HG03442 (cell line): ENCODE measurements around the gene TTYH1.
"Not testable (repeated sequence)": the region's sequence is repeated elsewhere in the genome, so short reads cannot be mapped to it uniquely, and the experiment has no call there.

Experiments
- ATAC-seq: cut with Tn5 transposase; IDR thresholded peaks from one replicate; pipeline ENCODE4 v1.9.1; 2021; ENCODE audit warnings: mild to moderate bottlenecking, moderate library complexity; ENCODE audit not compliant: unreplicated experiment

The TTYH1 gene

GRCh38 chr19:54415208-54415900, at the start of gene TTYH1:
Gene TTYH1 (plus strand): TSS chr19:54415464. CDS start chr19:54415553, 89 bp downstream.
- ATAC-seq = no peak

GRCh38 chr19:54365798-54366197, 49.5 kb upstream of the TTYH1 start:
- not testable (repeated sequence) for ATAC-seq

DNA sequence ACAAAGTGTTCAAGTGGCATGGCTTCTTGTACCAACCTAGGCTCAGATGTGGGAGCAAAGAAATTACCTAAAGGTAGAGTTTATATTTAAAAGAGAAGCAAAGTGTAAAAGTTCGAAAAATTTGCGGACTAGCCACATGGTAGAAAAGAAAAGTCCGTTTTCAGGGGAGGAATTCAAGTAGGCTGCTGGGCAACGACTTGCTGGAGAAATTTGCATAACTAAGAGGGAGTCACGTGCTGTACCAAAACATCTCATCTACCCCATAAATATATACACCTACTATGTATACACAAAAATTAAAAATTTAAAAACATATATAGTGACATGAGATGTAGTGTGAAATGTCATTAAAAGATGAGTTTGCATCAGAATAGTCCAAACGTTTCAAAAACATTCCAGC, 48.5 kb upstream of the TTYH1 start:
- ATAC-seq = no peak

GRCh38 chr19:54369082-54369687, 46.1 kb upstream of the TTYH1 start:
- ATAC-seq = no peak

GRCh38 chr19:54369688-54370433, 45.4 kb upstream of the TTYH1 start:
- not testable (repeated sequence) for ATAC-seq

GRCh38 chr19:54370434-54370796, 44.8 kb upstream of the TTYH1 start:
- not testable (repeated sequence) for ATAC-seq

GRCh38 chr19:54371453-54371852, 43.8 kb upstream of the TTYH1 start:
- ATAC-seq = not testable (repeated sequence)

- ATAC-seq = no peak
These were observed 41.3 kb upstream of the TTYH1 start for GRCh38 chr19:54373781-54374631.

- ATAC-seq = not testable (repeated sequence)
These were observed 39.9 kb upstream of the TTYH1 start for GRCh38 chr19:54375181-54375938.

DNA sequence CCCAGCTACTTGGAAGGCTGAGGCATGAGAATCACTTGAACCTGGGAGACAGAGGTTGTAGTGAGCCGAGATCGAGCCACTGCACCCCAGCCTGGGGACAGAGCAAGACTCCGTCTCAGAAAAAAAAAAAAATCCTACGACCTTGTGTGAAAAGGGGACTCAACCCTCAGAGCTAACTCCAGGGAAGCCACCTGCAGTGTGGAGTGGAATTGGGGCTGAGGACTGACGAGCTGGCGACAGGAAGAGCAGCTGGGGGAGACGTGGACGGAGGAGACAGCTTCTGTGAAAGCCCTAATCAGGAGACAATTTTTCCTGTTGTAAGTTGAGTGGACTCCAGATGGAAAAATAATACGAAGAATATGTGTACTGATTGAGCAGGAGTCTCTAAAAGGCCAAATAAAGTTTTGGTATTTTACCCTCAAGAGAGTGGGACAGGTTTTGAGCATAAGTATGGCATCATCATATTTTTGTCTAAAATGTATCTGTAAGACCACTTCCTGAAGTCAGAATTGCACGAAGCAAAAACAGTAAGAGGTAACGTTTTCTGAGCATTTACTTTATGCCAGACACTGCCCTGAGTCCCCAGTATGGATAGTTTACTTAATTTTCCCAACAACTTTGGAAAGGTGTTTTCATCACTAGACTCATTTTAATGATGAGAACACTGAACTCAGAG, 38.5 kb upstream of the TTYH1 start:
- no peak for ATAC-seq

GRCh38 chr19:54379187-54379678, 36.0 kb upstream of the TTYH1 start:
- no peak for ATAC-seq

- ATAC-seq = no peak
These were observed 34.4 kb upstream of the TTYH1 start for GRCh38 chr19:54380897-54381296.

DNA sequence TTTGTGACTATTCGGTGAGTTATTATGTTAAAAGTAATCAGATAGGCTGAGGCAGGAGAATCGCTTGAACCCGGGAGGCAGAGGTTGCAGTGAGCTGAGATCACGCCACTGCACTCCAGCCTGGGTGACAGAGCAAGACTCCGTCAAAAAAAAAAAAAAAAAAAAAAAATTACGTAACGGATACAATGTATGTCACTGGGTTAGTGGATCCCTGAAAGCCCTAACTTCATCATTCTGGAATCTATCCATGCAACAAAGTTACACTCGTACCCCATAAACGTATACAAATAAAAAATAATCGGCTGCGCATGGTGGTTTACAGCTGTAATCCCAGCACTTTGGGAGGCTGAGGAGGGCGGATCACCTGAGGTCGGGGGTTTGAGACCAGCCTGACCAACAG, 33.2 kb upstream of the TTYH1 start:
- ATAC-seq = not testable (repeated sequence)

DNA sequence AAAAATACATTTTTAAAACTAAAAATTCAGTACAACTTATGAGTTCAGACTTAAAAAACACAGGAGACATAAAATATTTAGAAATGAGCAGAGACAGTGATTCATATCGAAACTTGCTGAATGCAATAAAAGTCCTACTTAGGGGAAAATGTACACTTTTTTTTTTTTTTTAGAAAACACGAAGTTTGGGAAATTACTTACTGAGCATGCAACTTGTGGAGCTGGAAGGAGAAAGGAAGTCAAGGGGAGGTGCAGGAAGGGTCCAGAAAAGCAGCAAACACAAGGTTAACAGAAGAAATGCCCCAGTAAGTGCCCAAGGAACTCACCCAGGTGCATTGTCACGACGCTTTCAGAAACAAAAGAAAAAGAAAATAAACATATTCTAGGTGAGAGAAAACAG, 31.9 kb upstream of the TTYH1 start:
- ATAC-seq = no peak

DNA sequence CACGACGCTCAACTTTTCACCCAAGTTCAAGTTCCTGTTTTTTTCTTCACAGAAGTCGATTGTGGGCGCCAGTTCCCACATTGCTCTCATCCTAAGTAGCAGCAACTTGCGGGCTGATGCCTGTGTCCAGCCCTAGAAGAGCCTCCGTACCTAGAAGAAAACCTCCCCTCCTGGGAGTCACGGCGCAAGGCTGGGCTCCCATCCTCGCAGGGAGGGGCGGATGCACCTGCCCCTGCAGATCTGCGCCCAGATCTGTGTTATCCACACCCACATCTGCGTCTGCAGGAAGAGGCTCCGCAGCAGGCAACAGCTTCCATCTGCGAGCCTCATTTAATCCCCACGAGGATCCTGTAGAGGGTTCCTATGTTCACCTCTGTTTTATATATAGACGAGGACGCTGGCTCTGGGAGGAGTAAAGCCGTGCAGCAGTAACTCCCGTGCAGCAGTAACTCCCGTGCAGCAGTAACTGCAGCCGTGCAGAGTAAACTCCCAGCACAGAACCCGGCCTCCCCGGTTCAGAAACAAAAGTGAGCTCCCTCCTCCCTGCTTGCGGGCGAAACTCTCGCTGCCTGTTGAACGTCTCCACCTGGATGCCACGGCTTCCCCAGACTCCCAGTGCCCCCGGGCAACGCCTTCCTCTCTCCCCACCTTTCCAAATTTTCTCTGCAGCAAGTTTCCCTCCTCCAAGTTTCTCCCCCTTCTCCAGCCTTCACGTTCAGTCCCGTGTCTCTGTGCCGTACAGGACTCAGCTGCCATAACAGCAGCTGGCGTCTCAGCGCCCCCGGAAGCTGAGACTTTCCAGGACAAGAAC, 27.1 kb upstream of the TTYH1 start:
- no peak for ATAC-seq

- no peak for ATAC-seq
These were observed 26.5 kb upstream of the TTYH1 start for GRCh38 chr19:54388802-54389139.

- ATAC-seq = no peak
These were observed 25.7 kb upstream of the TTYH1 start for GRCh38 chr19:54389553-54389952.

DNA sequence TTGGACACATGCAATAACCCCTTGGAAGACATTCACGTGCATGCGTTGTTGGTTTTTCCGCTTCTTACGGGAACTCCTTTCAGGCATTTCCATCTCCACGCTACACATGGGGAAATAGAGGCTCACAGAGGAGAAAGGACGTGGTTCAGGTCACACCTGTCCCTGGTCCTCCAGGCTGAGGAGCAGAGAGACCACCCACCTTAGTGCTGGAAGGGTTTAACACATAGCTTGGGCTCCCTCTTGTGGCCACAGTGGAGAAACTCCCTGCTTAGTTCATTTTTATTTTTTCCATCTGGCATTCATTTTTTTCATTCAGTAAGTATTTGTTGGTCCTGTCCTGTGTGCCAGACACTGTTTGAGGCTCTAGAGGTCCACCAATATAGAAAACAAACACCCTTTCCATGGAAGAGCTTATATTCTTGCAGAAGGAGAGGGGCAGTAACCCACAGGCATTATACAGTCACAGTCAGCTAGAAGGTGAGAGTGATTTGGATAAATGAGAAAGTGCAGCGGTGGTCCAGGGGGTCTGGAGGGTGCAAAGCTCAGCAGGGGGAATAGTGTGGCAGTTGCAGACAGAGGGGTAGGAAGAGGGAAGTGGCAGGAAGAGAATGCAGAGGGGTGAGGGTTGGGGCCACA, 24.2 kb upstream of the TTYH1 start:
- no peak for ATAC-seq
